LNCAP (cell line): ENCODE measurements around the gene TSEN54.

Experiments used
- TF ChIP-seq, protein P1 (sequence below): fragments of 450-650 bp; IDR thresholded peaks from 2 replicates; pipeline ENCODE4 v1.5.1; 2017; ENCODE audit warnings: mild to moderate bottlenecking

Gene TSEN54

DNA sequence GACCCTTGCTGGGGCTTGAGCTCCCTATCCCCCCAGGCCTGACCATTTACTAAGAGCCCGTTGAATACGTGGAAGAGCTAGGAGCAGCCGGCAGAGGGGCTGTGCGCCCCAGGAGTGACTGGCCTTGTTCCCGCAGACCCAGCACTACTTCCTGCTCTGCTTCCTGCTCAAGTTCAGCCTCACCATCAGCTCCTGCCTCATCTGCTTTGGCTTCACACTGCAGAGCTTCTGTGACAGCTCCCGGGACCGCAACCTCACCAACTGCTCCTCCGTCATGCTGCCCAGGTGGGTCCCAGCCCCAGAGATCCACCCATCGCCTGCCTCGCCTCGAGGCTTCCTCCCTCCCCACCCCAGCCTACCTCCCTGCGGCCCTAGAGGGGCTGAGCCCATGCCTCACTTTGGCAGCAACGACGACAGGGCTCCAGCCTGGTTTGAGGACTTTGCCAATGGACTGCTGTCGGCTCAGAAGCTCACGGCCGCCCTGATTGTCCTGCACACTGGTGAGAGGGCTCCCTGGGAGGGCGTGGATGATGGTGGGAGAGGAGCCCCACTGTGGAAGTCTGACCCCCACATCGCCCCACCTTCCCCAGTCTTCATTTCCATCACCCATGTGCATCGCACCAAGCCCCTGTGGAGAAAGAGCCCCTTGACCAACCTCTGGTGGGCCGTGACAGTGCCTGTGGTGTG lies 18.1 kb upstream of the TSEN54 start:
- TF ChIP-seq, protein P1, sequence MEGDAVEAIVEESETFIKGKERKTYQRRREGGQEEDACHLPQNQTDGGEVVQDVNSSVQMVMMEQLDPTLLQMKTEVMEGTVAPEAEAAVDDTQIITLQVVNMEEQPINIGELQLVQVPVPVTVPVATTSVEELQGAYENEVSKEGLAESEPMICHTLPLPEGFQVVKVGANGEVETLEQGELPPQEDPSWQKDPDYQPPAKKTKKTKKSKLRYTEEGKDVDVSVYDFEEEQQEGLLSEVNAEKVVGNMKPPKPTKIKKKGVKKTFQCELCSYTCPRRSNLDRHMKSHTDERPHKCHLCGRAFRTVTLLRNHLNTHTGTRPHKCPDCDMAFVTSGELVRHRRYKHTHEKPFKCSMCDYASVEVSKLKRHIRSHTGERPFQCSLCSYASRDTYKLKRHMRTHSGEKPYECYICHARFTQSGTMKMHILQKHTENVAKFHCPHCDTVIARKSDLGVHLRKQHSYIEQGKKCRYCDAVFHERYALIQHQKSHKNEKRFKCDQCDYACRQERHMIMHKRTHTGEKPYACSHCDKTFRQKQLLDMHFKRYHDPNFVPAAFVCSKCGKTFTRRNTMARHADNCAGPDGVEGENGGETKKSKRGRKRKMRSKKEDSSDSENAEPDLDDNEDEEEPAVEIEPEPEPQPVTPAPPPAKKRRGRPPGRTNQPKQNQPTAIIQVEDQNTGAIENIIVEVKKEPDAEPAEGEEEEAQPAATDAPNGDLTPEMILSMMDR, result no peak

DNA sequence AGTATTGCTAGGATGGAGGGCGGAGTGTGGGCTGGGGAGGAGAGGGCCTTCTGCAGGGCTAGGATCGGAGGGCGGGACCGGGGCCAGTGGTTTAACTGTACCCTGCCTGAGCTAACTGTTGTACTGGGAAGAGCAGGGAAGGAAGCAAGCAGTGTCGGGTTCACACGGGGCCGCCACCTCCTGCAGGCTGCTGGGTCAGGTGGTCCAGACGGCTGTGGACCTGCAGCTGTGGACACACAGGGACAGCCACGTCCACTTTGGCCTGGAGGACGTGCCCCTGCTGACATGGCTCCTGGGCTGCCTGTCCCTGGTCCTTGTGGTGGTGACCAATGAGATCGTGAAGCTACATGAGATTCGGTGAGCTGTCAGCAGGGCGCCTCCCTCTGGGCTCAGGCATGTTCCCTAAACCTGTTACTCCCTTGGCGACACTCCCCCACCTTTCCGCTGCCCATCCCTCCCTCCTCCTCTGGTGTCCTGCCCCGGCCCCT lies 17.6 kb upstream of the TSEN54 start:
- TF ChIP-seq, protein P1, result no peak

DNA sequence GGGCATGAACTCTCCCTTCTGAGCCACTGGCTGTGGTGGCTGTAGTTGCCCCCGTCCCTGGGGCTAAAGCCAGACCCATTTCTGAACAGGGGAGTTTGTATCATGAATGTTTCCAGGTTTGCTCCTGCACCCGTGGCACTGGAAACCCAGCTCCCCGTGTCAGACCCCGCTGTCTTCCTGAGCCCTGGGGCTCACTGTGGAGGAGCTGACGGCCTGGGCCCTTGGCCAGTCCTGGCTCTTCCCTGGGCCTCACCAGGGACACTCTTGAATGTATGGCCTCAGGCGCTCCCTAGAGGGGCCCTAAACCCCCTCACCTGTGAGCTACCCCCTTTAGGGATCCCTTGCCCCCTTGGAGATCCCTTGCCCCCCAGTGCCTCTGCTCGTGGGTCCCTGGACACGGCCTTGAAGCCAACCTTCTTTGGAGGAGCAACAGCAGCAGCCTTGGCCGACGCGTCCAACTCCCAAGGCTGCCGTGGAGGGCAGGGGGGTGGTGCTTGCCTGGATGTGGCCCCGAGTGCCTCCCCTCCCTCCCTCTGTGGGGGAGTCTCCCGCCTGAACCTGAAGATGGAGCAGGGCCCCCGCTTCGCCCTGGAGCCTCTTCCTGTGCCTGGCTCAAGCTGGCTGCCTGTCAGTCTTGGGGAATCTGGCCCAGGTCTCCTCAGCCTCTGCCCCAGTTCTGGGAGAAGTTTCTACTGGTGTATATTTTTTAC lies 16.9 kb upstream of the TSEN54 start:
- TF ChIP-seq, protein P1, result no peak

DNA sequence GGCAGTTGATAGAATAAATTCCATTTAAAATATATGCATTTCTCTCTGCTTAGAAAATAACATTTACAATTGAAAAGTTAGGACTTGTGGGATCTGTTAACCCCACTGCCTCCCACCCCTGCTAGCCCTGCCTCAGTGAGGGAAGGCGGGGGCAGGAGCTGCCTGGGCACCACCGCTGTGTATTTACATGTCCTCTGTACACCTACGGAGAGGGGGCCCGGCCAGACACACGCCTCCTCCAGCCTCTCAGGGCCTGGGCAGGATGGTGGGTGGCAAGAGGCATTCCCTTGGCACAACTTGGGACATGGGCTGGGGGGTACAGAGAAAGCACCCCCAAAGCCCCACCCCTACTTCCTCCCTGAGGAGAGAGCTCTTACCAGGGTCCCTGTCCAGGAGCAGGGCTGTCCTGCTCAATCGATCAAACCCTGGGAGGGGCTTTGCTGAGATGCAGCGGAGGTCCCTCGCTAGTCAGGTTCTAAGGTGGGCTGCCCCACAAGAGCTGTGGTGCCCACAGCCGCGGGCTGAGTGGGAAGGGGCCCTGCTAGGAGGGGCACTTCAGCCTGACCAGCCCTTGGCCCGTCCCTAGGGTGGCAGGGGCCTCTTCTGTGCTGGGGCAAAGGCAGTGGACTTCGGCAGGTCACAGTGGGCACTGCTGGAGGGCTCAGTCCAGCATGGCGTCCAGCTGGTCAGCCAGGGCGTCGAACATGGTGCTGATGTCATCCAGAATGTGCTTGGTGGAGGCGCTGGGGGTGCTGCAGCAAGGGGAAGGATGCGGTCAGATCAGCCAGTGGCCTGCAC lies 15.7 kb upstream of the TSEN54 start:
- TF ChIP-seq, protein P1, result no peak

DNA sequence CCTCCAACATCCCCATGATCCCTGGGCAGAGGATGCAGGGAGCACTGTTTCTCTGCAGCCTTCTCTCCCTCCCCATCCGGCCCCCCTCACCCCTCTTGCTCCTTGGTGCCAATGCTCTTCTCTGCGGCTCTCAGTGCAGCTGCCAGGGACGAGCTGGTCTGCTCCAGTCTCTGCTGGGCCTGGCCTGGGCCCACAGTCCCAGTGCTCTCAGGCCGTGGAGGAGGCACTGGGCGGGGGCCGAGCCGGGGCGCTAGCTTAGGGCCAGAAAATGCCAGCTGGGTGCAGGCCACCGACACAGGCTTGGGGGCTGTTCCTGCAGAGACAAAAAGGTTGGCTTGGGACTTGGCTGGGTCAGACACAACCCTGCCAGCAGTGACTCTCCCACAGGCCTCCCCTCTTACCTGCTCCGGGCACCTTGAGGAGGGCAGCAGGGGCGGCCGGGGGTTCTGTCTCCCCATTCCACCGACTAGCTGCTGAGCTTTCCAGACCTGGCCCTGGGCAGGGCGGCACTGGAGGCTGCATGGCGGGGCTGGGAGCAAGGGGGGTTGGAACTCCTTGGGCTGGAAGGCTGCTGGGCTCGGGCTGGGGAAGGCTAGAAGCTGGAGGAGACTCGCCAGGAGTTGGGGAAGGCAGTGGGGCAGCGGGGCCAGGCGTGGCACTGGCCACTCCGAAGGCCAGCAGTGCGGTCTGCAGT lies 14.8 kb upstream of the TSEN54 start:
- TF ChIP-seq, protein P1, result no peak

DNA sequence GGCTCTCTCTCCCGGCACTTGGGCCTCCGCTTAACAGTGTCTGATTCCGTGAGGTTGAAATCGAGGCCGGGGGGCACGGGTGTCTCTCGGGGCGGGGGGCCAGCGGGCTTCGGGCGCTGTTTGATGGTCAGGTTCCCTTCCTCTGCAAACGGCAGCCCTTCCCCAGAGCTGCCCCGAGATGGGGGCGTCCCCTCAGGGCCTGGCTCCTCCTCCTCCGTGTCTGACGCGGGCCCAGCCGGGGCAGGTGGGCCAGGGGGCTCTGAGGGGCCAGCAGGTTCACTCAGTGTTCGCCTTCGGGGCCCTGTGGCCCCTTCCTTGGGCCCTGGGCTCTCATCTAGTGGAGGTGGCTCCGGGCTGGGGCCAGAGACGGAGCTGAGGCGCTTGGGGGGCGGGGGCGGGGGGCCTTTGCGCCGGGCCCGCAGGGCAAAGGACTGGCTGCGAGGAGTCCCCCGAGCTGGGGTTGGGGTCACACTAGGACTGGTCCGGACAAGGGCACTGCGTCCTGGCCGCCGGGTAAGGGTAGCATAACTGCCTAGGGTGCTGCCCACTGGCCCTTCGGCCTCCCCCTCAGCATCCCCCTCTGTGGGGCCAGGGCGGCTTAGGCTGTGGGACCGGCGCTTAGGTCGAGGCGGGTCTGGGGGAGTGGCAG lies 14.1 kb upstream of the TSEN54 start:
- TF ChIP-seq, protein P1, result no peak
